ENCODE data around the gene WNT10A.
A peak's percentile ranks its signal among the peaks of the same experiment; 100 is the strongest.

WNT10A gene

DNA sequence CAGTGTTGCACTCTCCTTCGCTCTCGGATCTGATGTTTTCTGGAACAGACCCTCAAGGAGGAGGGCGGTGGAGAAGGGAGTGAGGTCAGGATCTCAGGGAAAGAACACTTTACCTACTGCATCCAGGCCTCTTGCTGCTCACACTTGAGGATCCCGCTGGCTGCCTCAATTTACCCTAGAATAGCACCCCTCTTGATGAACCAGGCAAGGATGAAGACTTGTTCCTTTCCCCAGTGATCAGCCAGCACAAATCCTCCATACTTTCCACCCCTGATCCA is 14.2 kb downstream of the WNT10A start:
- ATAC-seq (replicated peaks) (no peak), DNase-seq (no peak)
- H3K27me3 Mint-ChIP-seq, result peaks cover 7 to 11% of the 10 kb centered on the region in 2 donors
- H3K4me3 Mint-ChIP-seq, result peak overlapping the region in 1 of 2 donors; percentile 59
- peak overlapping the region; percentile 93 to 94 for H3K27ac Mint-ChIP-seq
- peaks cover 71% of the 10 kb centered on the region for H3K36me3 Mint-ChIP-seq (ENCODE audit: insufficient read depth)
- peaks cover 43 to 52% of the 10 kb centered on the region in 2 donors for H3K4me1 Mint-ChIP-seq (ENCODE audit: low read depth in 2 of 2)
- H3K9me3 Mint-ChIP-seq, result no peaks in the 10 kb centered on the region

GRCh38 chr2:218895326-218895725 is 14.7 kb downstream of the WNT10A start:
- Mint-ChIP-seq H3K4me1 (ENCODE audit: low read depth in 2 of 2) (peaks cover 43 to 52% of the 10 kb centered on the region in 2 donors), H3K27me3 (peaks cover 8 to 15% of the 10 kb centered on the region in 2 donors), H3K27ac (peak overlapping the region; percentile 93 to 94), H3K36me3 (ENCODE audit: insufficient read depth) (peaks cover 68% of the 10 kb centered on the region), H3K4me3 (peak overlapping the region; percentile 59 to 82), H3K9me3 (no peaks in the 10 kb centered on the region)
- DNase-seq, result no peak
- ATAC-seq (replicated peaks), result no peak

DNA sequence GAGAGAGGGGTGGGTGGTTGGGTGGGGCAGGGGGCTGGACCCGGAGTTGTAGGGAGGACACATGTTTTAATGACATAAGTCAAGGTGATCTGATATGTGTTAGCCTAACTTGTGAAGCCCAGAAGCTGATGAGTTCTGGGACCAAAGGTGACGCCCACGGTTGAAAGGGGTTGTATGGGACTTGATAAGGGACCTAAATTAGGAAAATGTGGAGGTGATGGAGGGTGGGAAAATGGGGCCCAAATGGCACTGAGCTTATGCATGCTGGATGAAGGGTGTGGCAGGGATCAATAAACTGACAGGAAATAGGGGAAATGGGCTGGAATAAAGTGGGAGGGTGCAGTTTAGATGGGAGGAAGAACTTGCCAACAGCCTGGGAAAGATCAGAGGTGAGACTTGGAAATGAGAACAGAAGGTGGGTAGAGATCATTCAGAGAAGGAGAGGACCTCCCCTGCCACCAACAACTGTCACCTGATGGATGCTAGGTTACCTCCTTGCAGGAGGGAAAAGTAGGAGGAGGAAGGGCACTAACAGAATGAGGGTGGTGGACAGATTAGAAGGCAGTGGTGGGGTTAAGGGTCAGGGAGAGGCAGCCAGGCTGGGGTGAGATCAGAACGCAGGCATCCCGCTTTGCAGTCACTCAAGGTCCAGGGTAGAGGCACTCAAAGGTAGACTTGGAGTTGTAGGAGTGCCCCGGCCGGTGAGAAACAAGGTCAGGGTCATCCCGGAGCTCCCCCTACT is 15.3 kb downstream of the WNT10A start:
- Mint-ChIP-seq H3K27ac (peak overlapping the region; percentile 93 to 94), H3K36me3 (ENCODE audit: insufficient read depth) (peaks cover 65% of the 10 kb centered on the region), H3K4me3 (peak overlapping the region; percentile 82), H3K27me3 (peaks cover 14 to 21% of the 10 kb centered on the region in 2 donors), H3K4me1 (ENCODE audit: low read depth in 2 of 2) (peaks cover 43 to 52% of the 10 kb centered on the region in 2 donors), H3K9me3 (no peaks in the 10 kb centered on the region)
- DNase-seq (no peak), ATAC-seq (replicated peaks) (no peak)

DNA sequence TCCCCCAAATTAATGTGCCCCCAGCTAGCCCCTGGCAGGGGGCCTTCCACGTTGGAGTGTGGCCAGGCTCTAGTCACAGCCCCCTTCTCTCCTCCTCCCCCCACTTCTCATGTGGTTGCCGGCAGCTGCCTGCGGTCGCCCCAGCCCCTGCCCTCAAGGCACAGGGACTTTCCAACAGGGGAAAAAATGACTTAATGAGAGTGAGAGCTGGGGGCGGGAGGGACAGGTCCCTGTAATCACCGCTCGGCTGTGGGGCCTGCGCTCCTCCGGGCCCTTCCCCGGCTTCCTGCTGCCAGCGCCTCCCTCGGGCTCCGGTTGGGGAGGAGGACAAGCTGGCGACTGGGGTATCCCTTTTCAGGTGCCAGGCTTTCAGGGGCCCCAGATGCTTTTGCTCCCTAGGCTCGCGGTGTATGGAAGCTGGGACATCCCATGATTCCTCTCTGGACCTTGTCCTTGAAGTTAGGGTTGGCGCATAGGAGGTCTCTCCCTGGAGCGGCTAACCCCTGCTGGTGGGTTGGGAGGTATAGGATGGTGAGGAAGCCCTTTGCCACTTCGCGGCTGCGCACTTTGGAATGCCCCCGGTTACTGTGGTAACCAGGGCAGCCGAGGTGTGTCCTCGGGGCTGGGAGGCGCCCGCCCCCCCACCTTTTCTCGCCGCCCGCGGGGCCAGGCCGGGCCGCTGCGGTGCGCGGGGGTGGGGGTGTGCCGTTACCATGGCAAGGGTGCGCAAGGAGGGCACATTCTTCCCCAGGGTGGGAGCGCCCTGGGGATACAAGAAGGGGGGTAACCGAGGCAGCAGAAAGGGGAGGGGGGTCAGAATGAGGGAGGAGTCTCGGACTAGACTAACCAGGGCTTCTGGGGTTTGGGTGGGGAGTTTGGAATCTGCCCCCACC is 16.1 kb downstream of the WNT10A start:
- ATAC-seq (replicated peaks) (peak; percentile 63), DNase-seq (peak; percentile 88 to 92 (median 91))
- H3K27ac Mint-ChIP-seq, result peak overlapping the region; percentile 93 to 94
- peak overlapping the region; percentile 82 for H3K4me3 Mint-ChIP-seq
- H3K4me1 Mint-ChIP-seq (ENCODE audit: low read depth in 2 of 2), result peaks cover 41 to 52% of the 10 kb centered on the region in 2 donors
- no peaks in the 10 kb centered on the region for H3K9me3 Mint-ChIP-seq
- H3K36me3 Mint-ChIP-seq (ENCODE audit: insufficient read depth), result peaks cover 57% of the 10 kb centered on the region
- peaks cover 21 to 29% of the 10 kb centered on the region in 2 donors for H3K27me3 Mint-ChIP-seq

- H3K4me3 Mint-ChIP-seq, result peak overlapping the region; percentile 82
- H3K36me3 Mint-ChIP-seq (ENCODE audit: insufficient read depth), result peaks cover 49% of the 10 kb centered on the region
- peaks cover 38 to 46% of the 10 kb centered on the region in 2 donors for H3K4me1 Mint-ChIP-seq (ENCODE audit: low read depth in 2 of 2)
- H3K27me3 Mint-ChIP-seq, result peaks cover 29 to 37% of the 10 kb centered on the region in 2 donors
- DNase-seq, result no peak
- peak overlapping the region; percentile 93 to 94 for H3K27ac Mint-ChIP-seq
- no peak for ATAC-seq (replicated peaks)
- H3K9me3 Mint-ChIP-seq, result no peaks in the 10 kb centered on the region
Observed at GRCh38 chr2:218897394-218898108, 16.9 kb downstream of the WNT10A start.

DNA sequence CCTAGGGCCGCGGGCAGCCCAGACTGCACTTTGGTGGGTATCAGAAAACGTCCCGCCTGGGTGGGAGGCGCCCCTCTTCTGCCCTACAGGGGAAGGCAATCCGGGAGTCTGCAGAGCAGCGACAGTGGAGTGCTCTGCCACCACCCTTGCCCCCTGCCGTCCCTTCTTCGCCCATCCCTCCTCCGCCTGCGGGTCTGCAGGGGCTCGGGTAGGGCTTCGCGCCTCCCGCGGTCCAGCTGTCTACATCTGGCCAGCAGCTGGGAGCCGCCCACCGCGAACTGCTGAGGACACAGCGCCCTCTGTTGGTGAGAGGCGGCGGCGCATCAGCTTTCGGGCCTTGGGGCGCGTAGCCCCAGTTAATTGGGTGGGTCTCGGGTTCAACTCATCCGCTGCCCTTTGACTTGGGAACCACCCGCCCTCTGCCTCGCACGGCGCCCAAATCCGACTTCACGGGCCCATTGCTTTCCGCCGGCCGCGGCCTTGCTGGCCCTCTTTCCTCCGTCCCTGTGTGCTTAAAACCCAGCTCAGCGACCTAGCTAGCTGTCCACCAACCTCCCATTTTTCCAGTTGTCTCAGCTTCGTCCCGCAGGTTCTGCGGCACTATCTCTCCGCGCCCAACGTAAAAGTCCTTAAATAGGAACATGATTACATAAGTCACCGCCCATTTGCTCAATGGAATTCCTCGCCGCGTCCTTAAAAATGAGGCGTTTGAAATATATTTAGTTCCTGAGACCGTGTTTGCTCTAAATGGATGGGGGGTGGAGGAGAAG is 17.6 kb downstream of the WNT10A start:
- H3K27ac Mint-ChIP-seq, result peak overlapping the region; percentile 88 to 94
- H3K4me3 Mint-ChIP-seq, result peak overlapping the region; percentile 82
- no peaks in the 10 kb centered on the region for H3K9me3 Mint-ChIP-seq
- H3K27me3 Mint-ChIP-seq, result peaks cover 33 to 40% of the 10 kb centered on the region in 2 donors
- H3K36me3 Mint-ChIP-seq (ENCODE audit: insufficient read depth), result peaks cover 42% of the 10 kb centered on the region
- DNase-seq (peak; percentile 73 to 82 (median 77)), ATAC-seq (replicated peaks) (no peak)
- peaks cover 34 to 41% of the 10 kb centered on the region in 2 donors for H3K4me1 Mint-ChIP-seq (ENCODE audit: low read depth in 2 of 2)

DNA sequence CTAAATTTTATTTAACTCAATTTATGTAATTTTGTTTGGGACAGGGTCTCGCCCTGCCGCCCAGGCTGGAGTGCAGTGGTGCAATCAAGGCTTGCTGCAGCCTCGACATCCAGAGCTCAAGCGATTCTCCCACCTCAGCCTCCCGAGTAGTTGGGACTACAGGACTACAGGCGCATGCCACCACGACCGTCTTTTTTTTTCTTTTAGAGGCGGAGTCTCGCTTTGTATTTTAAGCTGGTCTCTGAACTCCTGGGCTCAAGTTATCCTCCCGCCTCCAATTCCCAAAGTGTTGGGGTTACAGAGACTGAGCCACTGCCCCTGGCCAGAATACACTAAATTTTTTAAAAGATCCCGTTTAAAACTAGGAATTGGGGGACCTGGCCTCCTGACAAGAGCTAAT is 18.5 kb downstream of the WNT10A start:
- H3K27ac Mint-ChIP-seq, result no peak overlapping the region
- peaks cover 33% of the 10 kb centered on the region for H3K36me3 Mint-ChIP-seq (ENCODE audit: insufficient read depth)
- H3K9me3 Mint-ChIP-seq, result no peaks in the 10 kb centered on the region
- H3K4me1 Mint-ChIP-seq (ENCODE audit: low read depth in 2 of 2), result peaks cover 25 to 33% of the 10 kb centered on the region in 2 donors
- H3K27me3 Mint-ChIP-seq, result peaks cover 37 to 46% of the 10 kb centered on the region in 2 donors
- ATAC-seq (replicated peaks) (no peak), DNase-seq (no peak)
- H3K4me3 Mint-ChIP-seq, result peak overlapping the region in 1 of 2 donors; percentile 82

GRCh38 chr2:218902427-218902826 is 21.8 kb downstream of the WNT10A start:
- Mint-ChIP-seq H3K27ac (no peak overlapping the region), H3K36me3 (ENCODE audit: insufficient read depth) (peaks cover 10% of the 10 kb centered on the region), H3K27me3 (peaks cover 57 to 70% of the 10 kb centered on the region in 2 donors), H3K4me3 (no peak overlapping the region), H3K4me1 (ENCODE audit: low read depth in 2 of 2) (peaks cover 7 to 8% of the 10 kb centered on the region in 2 donors), H3K9me3 (no peaks in the 10 kb centered on the region)
- ATAC-seq (replicated peaks) (no peak), DNase-seq (no peak)

- no peak overlapping the region for H3K27ac Mint-ChIP-seq
- ATAC-seq (replicated peaks), result no peak
- H3K36me3 Mint-ChIP-seq (ENCODE audit: insufficient read depth), result peaks cover 5% of the 10 kb centered on the region
- H3K4me1 Mint-ChIP-seq (ENCODE audit: low read depth in 2 of 2), result peaks cover 0 to 4% of the 10 kb centered on the region in 2 donors
- no peak overlapping the region for H3K4me3 Mint-ChIP-seq
- H3K27me3 Mint-ChIP-seq, result peaks cover 50 to 59% of the 10 kb centered on the region in 2 donors
- no peaks in the 10 kb centered on the region for H3K9me3 Mint-ChIP-seq
- no peak for DNase-seq
Observed at GRCh38 chr2:218904176-218904575, 23.5 kb downstream of the WNT10A start.

GRCh38 chr2:218908721-218909619 is 28.3 kb downstream of the WNT10A start:
- Mint-ChIP-seq H3K36me3 (ENCODE audit: insufficient read depth) (peaks cover 7% of the 10 kb centered on the region), H3K27me3 (peaks cover 22 to 26% of the 10 kb centered on the region in 2 donors), H3K4me1 (ENCODE audit: low read depth in 2 of 2) (peaks cover 0 to 5% of the 10 kb centered on the region in 2 donors), H3K4me3 (peak overlapping the region; percentile 78 to 81), H3K27ac (peak overlapping the region; percentile 27 to 55), H3K9me3 (no peaks in the 10 kb centered on the region)
- ATAC-seq (replicated peaks) (peak; percentile 99), DNase-seq (peak; percentile 87 to 90 (median 88))

DNA sequence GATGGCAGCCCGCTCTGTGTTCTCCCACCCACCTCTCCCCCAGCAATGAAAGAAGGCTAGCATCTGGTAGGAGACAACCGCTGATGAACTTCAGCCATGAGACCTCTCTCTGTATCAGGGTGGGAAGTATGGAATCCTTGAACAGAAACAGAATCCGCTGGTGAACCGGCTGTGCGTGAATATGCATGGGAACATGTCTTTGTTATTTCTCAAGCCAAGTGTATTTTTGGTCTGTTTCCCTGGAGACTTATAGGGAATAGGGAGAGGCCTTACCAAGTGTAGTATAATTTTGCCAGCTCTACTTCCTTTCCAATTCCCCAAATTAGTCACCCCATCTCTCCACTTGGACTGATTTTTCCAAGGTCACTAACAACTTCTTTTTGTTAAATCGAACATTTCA is 30.1 kb downstream of the WNT10A start:
- Mint-ChIP-seq H3K27me3 (peaks cover 11 to 19% of the 10 kb centered on the region in 2 donors), H3K36me3 (ENCODE audit: insufficient read depth) (peaks cover 7% of the 10 kb centered on the region), H3K4me3 (no peak overlapping the region), H3K9me3 (no peaks in the 10 kb centered on the region), H3K27ac (no peak overlapping the region), H3K4me1 (ENCODE audit: low read depth in 2 of 2) (peaks cover 0 to 5% of the 10 kb centered on the region in 2 donors)
- DNase-seq, result no peak
- no peak for ATAC-seq (replicated peaks)

DNA sequence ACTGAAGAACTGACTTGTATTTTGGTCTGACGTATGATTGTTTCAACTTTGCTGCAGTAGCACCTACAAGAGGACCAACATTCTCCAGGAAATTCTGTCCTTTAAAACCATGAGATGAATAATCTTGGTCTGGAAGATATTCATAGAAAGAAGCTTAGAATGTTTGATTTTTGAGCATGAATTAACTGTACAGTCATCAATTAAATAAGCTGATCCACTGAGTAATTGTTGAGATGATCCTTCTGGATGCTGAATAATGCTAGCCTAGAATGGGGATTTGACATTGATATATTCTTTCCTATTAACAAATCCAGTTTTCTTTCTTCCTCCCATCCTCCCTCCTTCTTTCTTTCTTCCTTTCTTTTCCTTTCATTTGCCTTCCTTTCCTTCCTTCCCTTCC is 39.9 kb downstream of the WNT10A start:
- Mint-ChIP-seq H3K4me1 (ENCODE audit: low read depth in 2 of 2) (no peaks in the 10 kb centered on the region), H3K4me3 (no peak overlapping the region), H3K27me3 (peaks cover 42 to 53% of the 10 kb centered on the region in 2 donors), H3K9me3 (peaks cover 0 to 6% of the 10 kb centered on the region in 2 donors), H3K27ac (no peak overlapping the region), H3K36me3 (ENCODE audit: insufficient read depth) (peaks cover 2% of the 10 kb centered on the region)
- ATAC-seq (replicated peaks) (no peak), DNase-seq (no peak)

Measured in effector memory CD8-positive, alpha-beta T cell (primary cell).